Activated CD8-positive, alpha-beta memory T cell treated with anti-CD3 and anti-CD28 coated beads, Interleukin-2, amount 10 ng/mL, durations not matched to agents 7 days and 5 days (primary cell): ENCODE measurements around the gene TAS2R39. TPM values are rescaled to one million over a fixed set of nuclear protein-coding genes. Genes with fewer than 3 reads are reported as not detected.
"Not testable (repeated sequence)": the region's sequence is repeated elsewhere in the genome, so short reads cannot be mapped to it uniquely, and the experiment has no call there.

Experiments used
- ATAC-seq: fragments of 150-1000 bp; cut with Tn5 transposase; one replicate; pipeline ENCODE4 v1.10.0; 2021; ENCODE audit warnings: moderate library complexity
- CTCF ChIA-PET: fragments of 350-600 bp; sonication (Branson Sonifier 250); formaldehyde crosslinking; loops from one replicate; lab custom pipeline; 2021; ENCODE audit warnings: antibody characterized with exemption; lab: Charles Lee
- DNase-seq: peaks from one replicate; pipeline ENCODE4 v3.0.0-alpha.2; 2020
- H3K27ac Mint-ChIP-seq: one replicate; pipeline ENCODE4 v1.8.0; 2021; ENCODE audit warnings: mild to moderate bottlenecking, mixed read lengths
- H3K27me3 Mint-ChIP-seq: one replicate; pipeline ENCODE4 v1.8.0; 2021; ENCODE audit warnings: mixed read lengths
- H3K36me3 Mint-ChIP-seq: one replicate; pipeline ENCODE4 v1.8.0; 2021; ENCODE audit warnings: mild to moderate bottlenecking, mixed read lengths
- H3K4me1 Mint-ChIP-seq: one replicate; pipeline ENCODE4 v1.8.0; 2021; ENCODE audit warnings: mixed read lengths
- H3K4me3 Mint-ChIP-seq: one replicate; pipeline ENCODE4 v1.8.0; 2021; ENCODE audit warnings: mild to moderate bottlenecking, moderate library complexity, mixed read lengths
- H3K9me3 Mint-ChIP-seq: one replicate; pipeline ENCODE4 v1.8.0; 2022; ENCODE audit warnings: low read depth, mixed read lengths
- total RNA-seq, 2 experiments: library from RNA; stranded (reverse); gene quantifications; one replicate each; pipeline ENCODE4 v1.2.3, GENCODE V29; 2021

Gene TAS2R39
- total RNA-seq, result not detected

- H3K27ac Mint-ChIP-seq, result no peak within 1 kb of the TSS
- CTCF ChIA-PET, result no interaction called here
- no peaks in the 10 kb centered on the region for H3K36me3 Mint-ChIP-seq
- H3K27me3 Mint-ChIP-seq, result peaks cover 21% of the 10 kb centered on the region
- H3K4me1 Mint-ChIP-seq, result no peaks in the 10 kb centered on the region
- DNase-seq (no peak), ATAC-seq (no peak)
- no peak within 1 kb of the TSS for H3K4me3 Mint-ChIP-seq
- peaks cover 2% of the 10 kb centered on the region for H3K9me3 Mint-ChIP-seq
These were observed at the start of gene TAS2R39 for GRCh38 chr7:143183024-143183423. Gene TAS2R39 (plus strand): TSS chr7:143183419. CDS start chr7:143183419, 0 bp downstream.

GRCh38 chr7:143147070-143147469 is 36.1 kb upstream of the TAS2R39 start:
- H3K27me3 Mint-ChIP-seq, result peaks cover 6% of the 10 kb centered on the region
- H3K4me1 Mint-ChIP-seq, result no peaks in the 10 kb centered on the region
- no peaks in the 10 kb centered on the region for H3K9me3 Mint-ChIP-seq
- H3K4me3 Mint-ChIP-seq, result no peak overlapping the region
- ATAC-seq, result no peak
- H3K36me3 Mint-ChIP-seq, result no peaks in the 10 kb centered on the region
- CTCF ChIA-PET, result no interaction called here
- no peak for DNase-seq
- no peak overlapping the region for H3K27ac Mint-ChIP-seq

GRCh38 chr7:143148050-143148449 is 35.2 kb upstream of the TAS2R39 start:
- CTCF ChIA-PET, result no interaction called here
- no peak overlapping the region for H3K27ac Mint-ChIP-seq
- H3K27me3 Mint-ChIP-seq, result peaks cover 6% of the 10 kb centered on the region
- no peaks in the 10 kb centered on the region for H3K9me3 Mint-ChIP-seq
- H3K4me3 Mint-ChIP-seq, result no peak overlapping the region
- H3K4me1 Mint-ChIP-seq, result no peaks in the 10 kb centered on the region
- ATAC-seq (no peak), DNase-seq (no peak)
- H3K36me3 Mint-ChIP-seq, result no peaks in the 10 kb centered on the region

- Mint-ChIP-seq H3K4me3 (no peak overlapping the region), H3K27ac (no peak overlapping the region), H3K9me3 (no peaks in the 10 kb centered on the region), H3K36me3 (no peaks in the 10 kb centered on the region), H3K27me3 (peaks cover 6% of the 10 kb centered on the region), H3K4me1 (no peaks in the 10 kb centered on the region)
- no peak for ATAC-seq
- DNase-seq, result no peak
- CTCF ChIA-PET, result no interaction called here
These were observed 34.6 kb upstream of the TAS2R39 start for GRCh38 chr7:143148651-143149050.

- not testable (repeated sequence) for H3K27me3 Mint-ChIP-seq, ATAC-seq
These were observed 32.5 kb upstream of the TAS2R39 start for GRCh38 chr7:143150696-143151095.

GRCh38 chr7:143158617-143159016 is 24.6 kb upstream of the TAS2R39 start:
- H3K4me3 Mint-ChIP-seq, DNase-seq, ATAC-seq, H3K27ac Mint-ChIP-seq, H3K27me3 Mint-ChIP-seq, CTCF ChIA-PET, H3K9me3 Mint-ChIP-seq, H3K4me1 Mint-ChIP-seq, H3K36me3 Mint-ChIP-seq: not testable (repeated sequence)

More at GRCh38 chr7:143150696-143151095, 32.5 kb upstream of the TAS2R39 start:
- H3K36me3 Mint-ChIP-seq, H3K27ac Mint-ChIP-seq, H3K4me1 Mint-ChIP-seq, H3K4me3 Mint-ChIP-seq, DNase-seq, H3K9me3 Mint-ChIP-seq, CTCF ChIA-PET: not testable (repeated sequence)

GRCh38 chr7:143171697-143172096 is 11.5 kb upstream of the TAS2R39 start:
- no peak for ATAC-seq
- peaks cover 2% of the 10 kb centered on the region for H3K27me3 Mint-ChIP-seq
- no peaks in the 10 kb centered on the region for H3K4me1 Mint-ChIP-seq
- DNase-seq, result no peak
- H3K36me3 Mint-ChIP-seq, result no peaks in the 10 kb centered on the region
- no peak overlapping the region for H3K4me3 Mint-ChIP-seq
- CTCF ChIA-PET, result no interaction called here
- H3K27ac Mint-ChIP-seq, result no peak overlapping the region
- peaks cover 4% of the 10 kb centered on the region for H3K9me3 Mint-ChIP-seq

GRCh38 chr7:143172354-143172753 is 10.9 kb upstream of the TAS2R39 start:
- H3K27ac Mint-ChIP-seq, result no peak overlapping the region
- DNase-seq (no peak), ATAC-seq (no peak)
- no peak overlapping the region for H3K4me3 Mint-ChIP-seq
- CTCF ChIA-PET, result no interaction called here
- H3K4me1 Mint-ChIP-seq, result no peaks in the 10 kb centered on the region
- H3K27me3 Mint-ChIP-seq, result peaks cover 2% of the 10 kb centered on the region
- peaks cover 2% of the 10 kb centered on the region for H3K9me3 Mint-ChIP-seq
- H3K36me3 Mint-ChIP-seq, result no peaks in the 10 kb centered on the region

- Mint-ChIP-seq H3K4me1 (no peaks in the 10 kb centered on the region), H3K4me3 (no peak overlapping the region), H3K27ac (no peak overlapping the region), H3K27me3 (peaks cover 2% of the 10 kb centered on the region), H3K36me3 (no peaks in the 10 kb centered on the region), H3K9me3 (peaks cover 4% of the 10 kb centered on the region)
- CTCF ChIA-PET, result no interaction called here
- ATAC-seq, result no peak
- DNase-seq, result no peak
These were observed 7.1 kb upstream of the TAS2R39 start for GRCh38 chr7:143176128-143176527.

- CTCF ChIA-PET, result no interaction called here
- peaks cover 2% of the 10 kb centered on the region for H3K27me3 Mint-ChIP-seq
These were observed 5.7 kb upstream of the TAS2R39 start for GRCh38 chr7:143177374-143178119.

GRCh38 chr7:143180771-143181170 is 2.4 kb upstream of the TAS2R39 start:
- not testable (repeated sequence) for ATAC-seq

More at GRCh38 chr7:143177374-143178119, 5.7 kb upstream of the TAS2R39 start:
- Mint-ChIP-seq H3K36me3 (no peaks in the 10 kb centered on the region), H3K4me1 (no peaks in the 10 kb centered on the region), H3K4me3 (no peak overlapping the region), H3K9me3 (peaks cover 4% of the 10 kb centered on the region), H3K27ac (no peak overlapping the region)
- ATAC-seq (no peak), DNase-seq (no peak)

GRCh38 chr7:143181349-143181748 is 1.9 kb upstream of the TAS2R39 start:
- Mint-ChIP-seq H3K9me3 (peaks cover 2% of the 10 kb centered on the region), H3K27ac (no peak overlapping the region), H3K27me3 (peaks cover 21% of the 10 kb centered on the region), H3K4me3 (no peak overlapping the region), H3K4me1 (no peaks in the 10 kb centered on the region), H3K36me3 (no peaks in the 10 kb centered on the region)
- CTCF ChIA-PET, result no interaction called here
- ATAC-seq, result no peak
- DNase-seq, result no peak

More at GRCh38 chr7:143180771-143181170, 2.4 kb upstream of the TAS2R39 start:
- peaks cover 16% of the 10 kb centered on the region for H3K27me3 Mint-ChIP-seq
- H3K9me3 Mint-ChIP-seq, H3K4me1 Mint-ChIP-seq, DNase-seq, H3K4me3 Mint-ChIP-seq, H3K27ac Mint-ChIP-seq, CTCF ChIA-PET, H3K36me3 Mint-ChIP-seq: not testable (repeated sequence)

- Mint-ChIP-seq H3K36me3 (no peaks in the 10 kb centered on the region), H3K9me3 (no peaks in the 10 kb centered on the region), H3K4me1 (no peaks in the 10 kb centered on the region), H3K4me3 (no peak overlapping the region), H3K27ac (no peak overlapping the region), H3K27me3 (peaks cover 21% of the 10 kb centered on the region)
- DNase-seq, result no peak
- CTCF ChIA-PET, result no interaction called here
- ATAC-seq, result no peak
These were observed 2.3 kb downstream of the TAS2R39 start for GRCh38 chr7:143185551-143185950.

- CTCF ChIA-PET, result no interaction called here
- Mint-ChIP-seq H3K27ac (no peak overlapping the region), H3K27me3 (peaks cover 18% of the 10 kb centered on the region), H3K4me1 (no peaks in the 10 kb centered on the region), H3K36me3 (no peaks in the 10 kb centered on the region), H3K4me3 (no peak overlapping the region), H3K9me3 (no peaks in the 10 kb centered on the region)
- DNase-seq, result no peak
- ATAC-seq, result no peak
These were observed 5.8 kb downstream of the TAS2R39 start for GRCh38 chr7:143188994-143189393.
